Prostate gland (tissue), 2 donors: ENCODE measurements around the gene SCARB1.

Experiments used
- POLR2A ChIP-seq: fragments of 450-650 bp; IDR thresholded peaks from one replicate; pipeline ENCODE4 v1.6.1; 2016; ENCODE audit warnings: antibody characterized with exemption, mild to moderate bottlenecking
- POLR2AphosphoS5 ChIP-seq: sonication (generic); formaldehyde crosslinking; IDR thresholded peaks from one replicate; pipeline ENCODE4 v1.6.1; 2017; ENCODE audit warnings: antibody characterized with exemption
- TF ChIP-seq, protein P1 (sequence below), 4 experiments: fragments of 200-600 bp in 2 of 4; fragments of 450-650 bp in 2 of 4; sonication (generic) in 2 of 4; IDR thresholded peaks; 1 replicate in 3 of 4; 2 replicates in 1 of 4; pipeline ENCODE4 v1.5.1; 2016 to 2019; ENCODE audit warnings: antibody characterized with exemption in 4 of 4, mild to moderate bottlenecking in 2 of 4, moderate library complexity in 2 of 4

DNA sequence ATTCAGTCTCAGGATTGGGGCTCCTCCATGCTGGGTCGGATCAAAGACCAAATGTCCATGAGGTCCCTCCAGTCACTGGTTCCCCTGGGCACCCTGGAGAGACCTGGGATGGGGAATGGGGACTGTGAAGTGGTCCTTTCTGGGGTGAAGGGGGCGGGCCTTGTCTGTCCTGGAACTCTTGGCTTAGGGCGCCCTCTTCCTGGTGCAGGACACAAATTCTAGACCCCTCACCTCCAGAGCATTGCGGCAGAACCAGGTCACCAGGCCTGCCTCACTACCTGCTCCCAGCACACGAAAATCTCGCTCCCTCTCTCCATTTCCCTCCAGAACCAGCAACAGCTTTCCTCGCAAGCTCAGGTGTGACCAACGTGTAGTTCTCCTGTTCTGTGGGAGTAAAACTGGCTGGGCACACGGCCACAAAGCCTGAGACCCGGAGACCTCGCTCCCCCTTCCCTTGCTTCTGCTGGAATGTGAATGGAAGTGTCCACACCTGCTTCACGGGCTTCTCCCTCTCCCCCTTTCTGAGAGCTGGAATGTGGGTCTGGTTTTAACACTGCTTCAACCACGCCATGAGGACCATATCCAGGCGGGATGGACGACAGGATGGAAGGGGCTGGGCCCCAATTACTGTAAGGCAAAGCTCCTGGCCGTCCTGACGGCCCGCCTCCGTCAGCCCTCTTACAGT lies 112.7 kb downstream of the SCARB1 start:
- TF ChIP-seq, protein P1, sequence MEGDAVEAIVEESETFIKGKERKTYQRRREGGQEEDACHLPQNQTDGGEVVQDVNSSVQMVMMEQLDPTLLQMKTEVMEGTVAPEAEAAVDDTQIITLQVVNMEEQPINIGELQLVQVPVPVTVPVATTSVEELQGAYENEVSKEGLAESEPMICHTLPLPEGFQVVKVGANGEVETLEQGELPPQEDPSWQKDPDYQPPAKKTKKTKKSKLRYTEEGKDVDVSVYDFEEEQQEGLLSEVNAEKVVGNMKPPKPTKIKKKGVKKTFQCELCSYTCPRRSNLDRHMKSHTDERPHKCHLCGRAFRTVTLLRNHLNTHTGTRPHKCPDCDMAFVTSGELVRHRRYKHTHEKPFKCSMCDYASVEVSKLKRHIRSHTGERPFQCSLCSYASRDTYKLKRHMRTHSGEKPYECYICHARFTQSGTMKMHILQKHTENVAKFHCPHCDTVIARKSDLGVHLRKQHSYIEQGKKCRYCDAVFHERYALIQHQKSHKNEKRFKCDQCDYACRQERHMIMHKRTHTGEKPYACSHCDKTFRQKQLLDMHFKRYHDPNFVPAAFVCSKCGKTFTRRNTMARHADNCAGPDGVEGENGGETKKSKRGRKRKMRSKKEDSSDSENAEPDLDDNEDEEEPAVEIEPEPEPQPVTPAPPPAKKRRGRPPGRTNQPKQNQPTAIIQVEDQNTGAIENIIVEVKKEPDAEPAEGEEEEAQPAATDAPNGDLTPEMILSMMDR (IDR thresholded peaks at IDR 0.05) = no peak
- TF ChIP-seq POLR2A (no peak), POLR2AphosphoS5 (no peak)
